GM19099 (cell line): ENCODE results near the gene SOX8.

Experiments
- POLR2A ChIP-seq: IDR thresholded peaks from 3 replicates; pipeline ENCODE4 v1.6.1; 2011; ENCODE audit warnings: low read depth; ENCODE audit not compliant: insufficient read length; ENCODE audit errors: extremely low read depth

Gene SOX8

GRCh38 chr16:1019231-1020090 lies 37.9 kb downstream of the SOX8 start:
- no peak for TF ChIP-seq POLR2A

DNA sequence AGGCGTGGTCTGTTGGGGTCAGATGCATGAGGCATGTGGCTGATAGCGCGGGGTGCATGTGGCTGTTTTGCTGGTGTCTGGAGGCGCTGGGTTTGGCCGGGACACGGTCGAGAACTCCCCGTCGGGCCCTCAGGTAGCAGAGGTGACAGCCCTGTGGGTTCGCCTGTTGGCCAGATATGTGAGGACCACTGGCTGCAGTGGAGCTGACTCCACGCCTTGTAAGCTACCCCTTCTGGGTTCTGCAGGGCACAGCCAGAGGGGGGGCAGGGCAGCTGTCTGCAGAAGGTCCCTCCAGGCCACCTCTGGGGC lies 38.5 kb downstream of the SOX8 start:
- no peak for TF ChIP-seq POLR2A

DNA sequence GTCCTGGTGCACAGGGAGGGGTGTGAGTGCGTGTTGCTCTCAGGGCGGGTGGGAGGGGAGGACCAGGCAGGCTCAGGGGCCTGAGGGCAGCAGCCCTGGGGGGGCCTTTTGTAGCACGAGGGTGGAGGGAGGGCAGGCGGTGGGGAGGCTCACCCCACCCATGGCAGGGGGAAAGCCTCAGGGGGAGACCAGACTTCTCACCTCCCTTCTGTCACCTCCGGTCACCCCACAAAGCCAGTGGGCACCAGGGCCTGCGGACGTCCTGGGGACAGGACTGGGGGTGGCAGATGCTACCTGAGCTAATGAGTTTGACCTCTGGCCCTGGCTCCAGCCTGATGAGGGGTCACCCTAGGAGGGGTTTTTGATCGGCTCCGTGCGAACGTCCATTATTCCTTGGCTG lies 39.0 kb downstream of the SOX8 start:
- no peak for TF ChIP-seq POLR2A

DNA sequence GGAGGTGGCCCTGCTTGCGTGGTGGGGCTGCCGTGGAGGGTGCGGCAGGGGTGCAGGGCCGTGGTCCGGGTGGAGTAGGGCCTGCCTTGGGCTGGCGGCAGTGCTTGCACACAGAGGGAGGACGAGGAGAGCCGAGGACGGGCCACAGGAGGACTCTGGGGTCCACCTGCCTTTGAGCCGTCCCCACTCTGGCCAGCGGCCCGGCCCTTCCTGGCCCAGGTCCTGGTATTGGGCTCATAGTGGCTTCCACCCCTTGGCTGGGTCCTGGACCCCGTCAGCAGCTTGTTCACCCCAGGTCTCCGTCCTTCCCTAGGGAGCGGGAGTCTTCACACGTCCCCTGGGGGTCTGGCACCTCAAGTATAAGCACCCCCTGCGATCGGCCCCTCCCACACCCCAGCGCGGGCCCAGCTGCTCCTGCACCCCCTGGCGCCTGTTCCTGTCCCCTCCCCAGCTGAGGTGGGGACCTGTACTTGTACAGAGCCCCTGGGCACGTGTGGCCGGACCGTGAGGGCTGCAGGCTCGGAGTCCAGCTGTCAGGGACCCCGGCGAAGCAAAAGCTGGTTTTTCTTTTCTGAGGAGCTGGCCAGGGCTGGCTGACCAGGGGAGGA lies 40.1 kb downstream of the SOX8 start:
- TF ChIP-seq POLR2A: no peak

DNA sequence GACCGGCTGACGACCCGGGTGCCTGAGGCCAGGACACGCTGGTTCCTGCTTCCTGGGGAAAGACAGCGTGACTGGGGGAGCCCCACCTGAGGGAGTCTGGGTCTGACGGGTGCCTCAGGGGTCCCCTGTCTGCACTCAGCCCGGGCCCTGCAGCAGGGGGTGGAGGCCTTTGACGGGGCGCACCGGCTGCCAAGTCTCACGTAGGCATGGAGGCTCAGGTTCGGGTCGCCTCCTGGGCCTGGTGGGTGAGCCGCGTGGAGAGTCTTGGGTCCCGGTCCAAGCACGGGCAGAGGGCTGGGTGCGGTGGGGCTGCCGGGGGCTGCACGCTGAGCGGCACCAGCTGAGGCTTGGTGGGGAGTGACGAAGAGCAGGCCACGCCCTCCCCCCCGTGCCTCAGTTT lies 40.9 kb downstream of the SOX8 start:
- no peak for TF ChIP-seq POLR2A

DNA sequence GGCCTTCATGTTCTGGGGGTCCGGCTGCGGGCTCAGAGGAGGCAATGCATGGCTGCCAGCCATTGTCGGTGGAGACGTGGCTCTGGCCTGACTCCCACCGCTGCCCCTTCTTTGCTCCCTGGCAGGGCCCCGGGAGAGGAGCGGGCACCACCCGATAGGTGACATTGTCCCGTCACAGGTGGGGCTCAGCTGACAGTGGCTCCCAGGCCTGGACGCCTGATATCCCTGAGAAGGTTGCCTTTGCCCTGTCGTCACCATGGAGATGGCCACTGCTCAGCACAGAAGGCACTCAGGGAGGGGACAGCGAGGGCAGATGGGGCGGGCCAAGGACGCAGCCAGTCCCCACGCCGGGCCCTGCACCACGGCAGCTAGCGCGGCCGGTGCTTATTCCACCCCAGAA lies 42.6 kb downstream of the SOX8 start:
- no peak for TF ChIP-seq POLR2A

DNA sequence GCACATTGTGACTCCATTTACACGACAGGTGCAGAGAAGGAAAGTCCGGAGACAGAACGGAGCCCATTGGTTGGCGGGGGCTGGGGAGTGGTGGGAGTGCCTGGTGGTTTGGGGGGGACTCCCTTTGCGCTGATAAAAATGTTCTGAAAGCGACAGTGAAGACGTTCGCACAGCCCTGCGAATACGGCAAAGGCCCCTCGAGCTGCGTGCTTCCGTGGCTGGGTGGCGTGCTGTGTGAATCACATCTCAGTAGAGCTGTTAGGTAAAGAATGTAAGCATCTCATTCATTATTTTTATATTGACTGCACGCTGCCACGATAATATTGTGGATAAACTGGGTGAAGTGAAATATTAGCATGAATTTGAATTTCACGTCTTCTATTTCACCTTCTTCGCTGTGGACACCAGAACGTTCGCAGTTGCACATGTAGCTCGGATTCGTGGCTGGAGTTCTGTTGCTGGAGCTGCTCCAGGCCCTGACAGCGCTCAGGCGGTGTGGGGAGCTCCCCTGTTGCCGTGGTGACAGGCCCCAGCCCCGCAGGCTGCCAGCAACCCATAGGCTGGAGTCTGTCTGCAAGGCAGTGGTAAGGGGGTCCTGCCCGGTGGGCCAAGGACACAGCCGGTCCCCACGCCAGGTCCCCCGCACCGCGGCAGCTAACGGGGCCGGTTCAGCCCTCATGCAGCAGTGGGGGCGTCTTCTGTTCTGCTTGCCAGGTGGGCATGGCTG lies 44.6 kb downstream of the SOX8 start:
- TF ChIP-seq POLR2A: no peak

DNA sequence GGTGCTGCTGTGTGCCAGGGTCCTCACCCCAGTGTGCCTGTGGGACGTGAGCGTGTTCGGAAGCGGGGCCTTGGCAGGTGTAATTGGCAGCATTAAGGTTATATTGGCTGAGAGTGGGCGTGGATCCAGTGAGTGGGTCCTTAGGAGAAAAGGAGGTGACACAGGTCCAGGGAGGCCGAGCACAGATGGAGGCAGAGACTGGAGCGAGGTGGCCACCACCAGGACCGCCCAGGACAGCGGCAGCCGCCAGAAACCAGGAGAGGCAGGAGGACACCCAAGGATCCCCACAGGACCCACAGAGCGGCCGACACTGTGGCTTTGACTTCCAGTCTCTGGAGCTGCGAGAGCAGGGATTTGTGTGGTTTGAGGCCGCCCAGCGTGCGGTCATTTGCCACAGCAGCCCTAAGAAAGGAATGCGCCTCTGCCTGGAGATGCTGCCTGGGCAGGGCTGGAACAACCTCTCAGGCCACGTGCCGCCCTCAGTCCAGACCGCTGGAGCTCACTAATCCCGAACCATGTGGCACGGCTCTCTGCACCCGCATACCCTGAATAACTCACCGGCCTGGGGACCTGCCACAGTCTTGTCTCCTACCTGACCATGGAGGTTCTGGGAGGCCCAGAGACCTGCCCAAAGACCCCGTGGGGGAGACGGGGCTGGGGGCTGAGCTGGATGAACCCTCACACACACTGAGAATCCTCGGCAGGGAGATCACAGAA lies 45.4 kb downstream of the SOX8 start:
- TF ChIP-seq POLR2A: no peak

DNA sequence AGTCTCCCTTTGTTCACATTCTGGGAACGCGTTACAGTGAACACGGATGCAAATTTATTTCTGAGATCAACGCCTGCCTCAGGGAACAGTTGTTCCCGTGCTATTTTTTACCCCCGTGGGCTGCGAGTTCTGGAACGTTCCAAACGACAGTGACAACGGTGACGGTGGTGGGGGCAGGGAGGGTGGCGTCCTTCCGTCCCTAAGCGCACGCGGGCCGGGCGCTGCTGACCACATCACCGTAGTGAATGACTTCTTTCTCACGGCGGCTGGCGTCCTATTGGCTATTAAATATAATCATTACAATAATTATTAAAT lies 45.9 kb downstream of the SOX8 start:
- TF ChIP-seq POLR2A: no peak

DNA sequence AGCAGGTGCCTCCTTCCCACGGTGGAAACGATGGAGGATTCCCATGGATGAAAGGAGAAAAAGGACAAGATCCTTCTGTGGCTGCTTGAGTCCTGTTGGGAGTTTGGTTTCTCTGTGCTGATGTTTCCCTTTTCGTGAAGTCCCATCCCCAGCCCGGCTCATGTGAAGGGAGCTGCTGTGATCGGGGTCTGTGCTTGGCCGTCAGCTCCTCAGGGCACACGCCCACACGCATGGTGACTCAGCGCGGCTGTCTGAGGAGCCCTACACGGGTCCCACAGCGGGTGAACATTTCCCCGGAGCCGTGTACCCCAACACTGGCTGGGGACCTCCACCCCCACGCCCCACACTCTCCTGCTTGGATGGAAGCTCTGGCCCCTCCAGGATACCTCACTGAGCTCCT lies 46.5 kb downstream of the SOX8 start:
- TF ChIP-seq POLR2A: no peak

DNA sequence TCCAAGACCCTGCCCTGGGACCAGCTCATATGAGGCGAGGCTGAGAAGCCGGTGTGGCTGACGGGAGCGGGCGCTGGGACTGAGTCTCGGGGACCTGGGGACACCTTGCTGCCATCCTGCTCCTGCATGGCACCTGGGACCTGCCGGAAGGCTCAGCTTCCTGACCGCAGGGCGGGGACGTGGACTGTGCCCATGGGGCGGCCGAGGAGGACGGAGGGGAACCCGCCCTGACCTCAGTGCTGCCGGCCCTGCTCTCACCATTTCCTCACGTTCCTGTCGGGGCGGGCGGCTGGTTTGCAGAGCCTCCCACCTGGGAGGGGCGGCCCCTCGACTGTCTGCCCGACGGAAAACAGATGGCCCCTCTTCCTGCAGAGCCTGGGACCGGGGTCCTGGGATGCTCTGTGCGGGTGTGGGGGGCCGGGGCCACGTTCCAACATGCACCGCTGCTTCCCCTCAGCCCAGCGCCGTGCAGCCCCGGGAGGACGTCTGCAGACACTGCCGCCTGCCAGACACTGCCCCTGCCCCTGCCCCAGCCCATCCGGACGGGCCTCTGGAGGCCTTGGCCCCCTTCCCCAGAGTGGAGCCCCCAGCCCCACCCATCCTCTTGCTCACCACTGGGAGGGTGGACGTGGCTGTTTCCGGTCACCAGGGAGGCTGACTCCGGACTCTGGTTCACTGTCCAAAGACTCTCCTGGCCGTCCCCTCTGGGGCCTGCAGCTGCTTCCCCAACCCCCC lies 47.1 kb downstream of the SOX8 start:
- TF ChIP-seq POLR2A: no peak

GRCh38 chr16:1029259-1029545 lies 47.6 kb downstream of the SOX8 start:
- TF ChIP-seq POLR2A: no peak

- TF ChIP-seq POLR2A: no peak
Observed at GRCh38 chr16:1030473-1030901, 48.9 kb downstream of the SOX8 start.

DNA sequence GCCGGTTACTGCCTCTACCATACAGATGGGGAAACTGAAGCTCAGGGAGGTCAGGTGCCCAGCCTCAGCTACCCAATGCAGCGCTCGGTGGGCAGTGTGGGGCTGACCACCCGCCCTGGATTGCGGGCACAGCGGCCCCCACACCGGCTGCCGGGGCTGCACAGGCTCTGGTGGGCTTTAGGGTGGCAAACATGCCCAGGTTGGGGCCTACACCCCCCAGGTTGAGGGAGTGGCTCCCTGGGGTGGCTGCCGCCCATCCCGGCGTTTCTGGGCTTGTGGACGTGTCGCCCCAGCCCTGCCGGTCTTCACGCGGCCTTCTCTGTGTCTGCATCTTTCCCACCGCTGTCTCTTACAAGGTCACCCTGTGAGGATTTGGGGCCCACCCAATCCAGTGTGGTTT lies 50.1 kb downstream of the SOX8 start:
- TF ChIP-seq POLR2A: no peak

GRCh38 chr16:1032607-1033006 lies 51.0 kb downstream of the SOX8 start:
- no peak for TF ChIP-seq POLR2A
